HEK293 (cell line): ENCODE data around the gene IFFO2.

Experiments
- CTCF ChIP-seq: fragments of 450-650 bp; formaldehyde crosslinking; IDR thresholded peaks from 2 replicates; pipeline ENCODE4 v1.5.1; 2016; ENCODE audit warnings: missing biosample characterization, missing genetic modification characterization
- MYNN ChIP-seq: fragments of 450-650 bp; formaldehyde crosslinking; IDR thresholded peaks from 2 replicates; pipeline ENCODE4 v1.5.1; 2016; ENCODE audit warnings: missing biosample characterization, missing genetic modification characterization, borderline replicate concordance
- PRDM4 ChIP-seq: fragments of 450-650 bp; formaldehyde crosslinking; IDR thresholded peaks from 2 replicates; pipeline ENCODE4 v1.5.1; 2017; ENCODE audit warnings: missing biosample characterization, missing genetic modification characterization
- RBAK ChIP-seq: fragments of 450-650 bp; formaldehyde crosslinking; IDR thresholded peaks from 2 replicates; pipeline ENCODE4 v1.5.1; 2016; ENCODE audit warnings: missing biosample characterization, missing genetic modification characterization
- ZNF114 ChIP-seq: fragments of 450-650 bp; formaldehyde crosslinking; IDR thresholded peaks from 2 replicates; pipeline ENCODE4 v1.5.0; 2017; ENCODE audit warnings: missing biosample characterization, missing genetic modification characterization
- ZNF274 ChIP-seq, 2 experiments: fragments of 200-500 bp in 1 of 2; fragments of 450-650 bp in 1 of 2; sonication (Bioruptor generic) in 1 of 2; formaldehyde crosslinking in 1 of 2; IDR thresholded peaks; 2 replicates each; pipeline versions ENCODE4 v1.5.1 to v1.6.1; 2014 to 2016; ENCODE audit warnings: borderline replicate concordance in 1 of 2, inconsistent platforms in 1 of 2, low read length in 1 of 2, missing biosample characterization in 1 of 2, missing genetic modification characterization in 1 of 2

DNA sequence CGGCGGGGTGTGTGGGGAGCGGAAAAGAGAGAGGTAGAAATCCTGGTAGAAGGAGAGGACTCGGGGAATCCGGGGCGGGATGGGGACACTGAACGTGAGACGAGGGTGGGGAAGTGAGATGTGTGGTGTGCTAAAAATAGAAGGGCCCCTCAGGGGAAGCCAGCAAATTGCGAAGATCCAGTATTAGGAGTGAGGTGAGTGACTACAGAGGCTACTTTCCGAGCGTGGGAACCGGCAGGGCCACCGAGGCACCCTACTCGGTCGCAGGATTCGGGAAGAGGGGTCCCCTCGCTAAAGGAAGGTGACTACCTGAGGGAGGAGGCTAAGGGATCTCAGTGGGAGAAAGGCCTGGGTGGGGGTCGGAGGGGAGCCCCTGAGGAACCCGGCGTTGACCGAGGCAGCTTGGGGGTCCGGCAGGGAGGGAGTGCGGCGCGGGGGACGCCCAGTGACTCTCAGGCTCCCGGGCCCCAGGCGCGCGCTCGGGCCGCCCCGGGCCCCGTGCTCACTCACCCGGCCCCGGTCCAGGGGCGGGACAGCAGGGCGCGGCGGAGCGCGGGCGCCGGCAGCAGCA lies 54.4 kb downstream of the IFFO2 start:
- TF ChIP-seq CTCF (tag by site-specific recombination) (no peak), ZNF114 (no peak), RBAK (tag by site-specific recombination) (no peak), PRDM4 (tag by site-specific recombination) (no peak), ZNF274 (IDR thresholded peaks at IDR 0.05; ENCODE audit: low read length) (no peak), ZNF274 (tag by site-specific recombination; IDR thresholded peaks at IDR 0.05; ENCODE audit: borderline replicate concordance) (no peak), MYNN (tag by site-specific recombination) (no peak)
